ENCODE measurements around the gene RGR. TPM values are rescaled to one million over a fixed set of nuclear protein-coding genes. Genes with fewer than 3 reads are reported as not detected.

The RGR gene
- total RNA-seq, 2 donors from 2014 or later: not detected

GRCh38 chr10:84292502-84292901 is 47.6 kb downstream of the RGR start:
- H3K4me1 ChIP-seq: peaks cover 6% of the 10 kb centered on the region

GRCh38 chr10:84293171-84293570 is 48.3 kb downstream of the RGR start:
- DNase-seq (no peak), ATAC-seq (no peak)
- Histone ChIP-seq H3K36me3 (replicated peaks in 1 of 2; ENCODE audit: insufficient read depth in 1 of 2, low read depth in 2 of 2) (no peaks in the 10 kb centered on the region), H3K4me3 (no peak overlapping the region), H3K4me1 (peaks cover 5% of the 10 kb centered on the region), H3K9me3 (no peaks in the 10 kb centered on the region), H3K27me3 (no peaks in the 10 kb centered on the region), H3K27ac (no peak overlapping the region)
- 92 to 94% methylated on average over 1 of the region's 1 CpG for WGBS, 2 donors
- TF ChIP-seq POLR2A (IDR thresholded peaks at IDR 0.05): no peak
- TF ChIP-seq CTCF (IDR thresholded peaks at IDR 0.05): no peak
- intact Hi-C loops (cut with DNase I): no loop called here

More at GRCh38 chr10:84292502-84292901, 47.6 kb downstream of the RGR start:
- Histone ChIP-seq H3K4me3 (no peak overlapping the region), H3K36me3 (replicated peaks in 1 of 2; ENCODE audit: insufficient read depth in 1 of 2, low read depth in 2 of 2) (no peaks in the 10 kb centered on the region), H3K27me3 (no peaks in the 10 kb centered on the region), H3K9me3 (no peaks in the 10 kb centered on the region), H3K27ac (no peak overlapping the region)
- no peak for TF ChIP-seq POLR2A (IDR thresholded peaks at IDR 0.05)
- TF ChIP-seq CTCF (IDR thresholded peaks at IDR 0.05): no peak
- DNase-seq (no peak), ATAC-seq (no peak)
- intact Hi-C loops (cut with DNase I): no loop called here
- 88 to 90% methylated on average over 2 of the region's 2 CpGs for WGBS, 2 donors

- intact Hi-C loops (cut with DNase I): no loop called here
- WGBS, 2 donors: 46 to 66% methylated on average over 4 of the region's 4 CpGs
- no peak for ATAC-seq
- Histone ChIP-seq H3K27ac (no peak overlapping the region), H3K4me1 (peaks cover under 1% of the 10 kb centered on the region), H3K27me3 (no peaks in the 10 kb centered on the region), H3K9me3 (no peaks in the 10 kb centered on the region), H3K36me3 (replicated peaks in 1 of 2; ENCODE audit: insufficient read depth in 1 of 2, low read depth in 2 of 2) (no peaks in the 10 kb centered on the region), H3K4me3 (no peak overlapping the region)
- TF ChIP-seq CTCF (IDR thresholded peaks at IDR 0.05): no peak
- no peak for TF ChIP-seq POLR2A (IDR thresholded peaks at IDR 0.05)
- no peak for DNase-seq
These were observed 48.7 kb downstream of the RGR start for GRCh38 chr10:84293574-84294016.

- Histone ChIP-seq H3K9me3 (no peaks in the 10 kb centered on the region), H3K36me3 (replicated peaks in 1 of 2; ENCODE audit: insufficient read depth in 1 of 2, low read depth in 2 of 2) (no peaks in the 10 kb centered on the region), H3K4me3 (no peak overlapping the region), H3K27me3 (no peaks in the 10 kb centered on the region), H3K27ac (no peak overlapping the region), H3K4me1 (no peaks in the 10 kb centered on the region)
- ATAC-seq: no peak
- DNase-seq: no peak
- WGBS, 2 donors: 67 to 83% methylated on average over 1 of the region's 1 CpG
- intact Hi-C loops (cut with DNase I): no loop called here
- TF ChIP-seq POLR2A (IDR thresholded peaks at IDR 0.05): no peak
- TF ChIP-seq CTCF (IDR thresholded peaks at IDR 0.05): no peak
These were observed 50.1 kb downstream of the RGR start for GRCh38 chr10:84294766-84295447.

Data from body of pancreas (tissue), 4 donors.